Measurements from ENCODE around the gene RHOA. TPM values are rescaled to one million over a fixed set of nuclear protein-coding genes. Genes with fewer than 3 reads are reported as not detected.
"Not testable (repeated sequence)": the region's sequence is repeated elsewhere in the genome, so short reads cannot be mapped to it uniquely, and the experiment has no call there.

Gene RHOA
- total and polyA plus RNA-seq, 10 of the 15 experiments (the other 5 are each of a cell fraction or from before 2014, with no cell fraction given) = 246 to 1,049 (median 515) TPM

- peak; percentile 52 for ATAC-seq
- H3K27me3 ChIP-seq (replicated peaks in 1 of 2; ENCODE audit: control insufficient read depth in 2 of 2, insufficient read depth in 2 of 2, low read length in 1 of 2); H4K20me1 ChIP-seq (ENCODE audit: control insufficient read depth, insufficient read depth); DNase-seq (ENCODE audit: low read depth, low spot score); in situ Hi-C loops (cut with MboI); H2AFZ ChIP-seq (ENCODE audit: control insufficient read depth, low read depth, low read length); H3K9me3 ChIP-seq (replicated peaks; ENCODE audit: control insufficient read depth, insufficient read depth, low read length); FAIRE-seq: not testable (repeated sequence)
- peaks cover 16% of the 10 kb centered on the region for H3K4me1 ChIP-seq (ENCODE audit: control insufficient read depth, insufficient read depth, low read length)
- H3K27ac ChIP-seq (ENCODE audit: control insufficient read depth, insufficient read depth) = peak overlapping the region; percentile 96
- H3K4me3 ChIP-seq = peak overlapping the region; percentile 98
- peak overlapping the region; percentile 92 for H3K4me2 ChIP-seq (ENCODE audit: control insufficient read depth, insufficient read depth)
- TF ChIP-seq MXI1 (IDR thresholded peaks at IDR 0.05; ENCODE audit: low read depth, low read length) = peak; percentile 39; the same call in 1 of the 2 replicates
- peak in 1 of 2 experiments; percentile 76; a peak in 1 of 3 replicates for TF ChIP-seq EGR1 (IDR thresholded peaks at IDR 0.05; ENCODE audit: borderline replicate concordance in 1 of 2, low read depth in 2 of 2, low read length in 2 of 2)
- 0 out of 2 replicates have a peak, but pooled peaks have one; percentile 45 for TF ChIP-seq BACH1 (IDR thresholded peaks at IDR 0.05; ENCODE audit: borderline replicate concordance)
- TF ChIP-seq RUNX3 (IDR thresholded peaks at IDR 0.05; ENCODE audit: low read length) = peak; percentile 52; the same call in 1 of the 2 replicates
- 0 out of 2 replicates have a peak, but pooled peaks have one; percentile 3 for TF ChIP-seq TCF3 (IDR thresholded peaks at IDR 0.05; ENCODE audit: borderline replicate concordance, insufficient read depth, low read depth, low read length)
- TF ChIP-seq POLR2A (IDR thresholded peaks at IDR 0.05; ENCODE audit: low read depth, low read length) = 0 out of 2 replicates have a peak, but pooled peaks have one; percentile 2
- peak; percentile 65 for TF ChIP-seq NKRF (conservative IDR thresholded peaks at IDR 0.05)
- 0 out of 2 replicates have a peak, but pooled peaks have one; percentile 9 for TF ChIP-seq ATF7 (IDR thresholded peaks at IDR 0.05; ENCODE audit: low read depth)
- TF ChIP-seq IKZF2 (IDR thresholded peaks at IDR 0.05) = peak in 1 of 2 experiments; percentile 29; a peak in 3 of 4 replicates
- BruUV-seq (replicated peaks) = TSS peak; percentile 89
- ChIA-PET RAD21 (ENCODE audit: unreplicated experiment) (interaction anchor here (0.6 to 2.9 kb wide), 7 partner anchors 12 to 55 kb away, joined by 3 to 31 read pairs (median 3); partner anchors contain the start of gene USP4), POLR2A (interaction anchor here (0.6 to 4.2 kb wide), 7 partner anchors 8 to 917 kb away, joined by 3 to 40 read pairs (median 4); partner anchors contain the start of genes RHOA and USP4), SMC1A (ENCODE audit: uncharacterized antibody, unreplicated experiment) (interaction anchor here (0.9 to 5.0 kb wide), 6 partner anchors 14 to 59 kb away, joined by 3 to 34 read pairs (median 4); partner anchors contain the start of gene USP4), CTCF (interaction anchor here (1.0 to 4.1 kb wide), 5 partner anchors 13 to 91 kb away, joined by 3 to 32 read pairs (median 5); partner anchors contain the start of gene USP4)
- H3K79me2 ChIP-seq (ENCODE audit: control insufficient read depth, insufficient read depth, low read length) = peaks cover 27% of the 10 kb centered on the region
- peaks cover 7 to 28% of the 10 kb centered on the region in 2 experiments for H3K36me3 ChIP-seq (ENCODE audit: control insufficient read depth in 2 of 2, insufficient read depth in 2 of 2, low read length in 1 of 2)
- peak overlapping the region; percentile 94 for H3K9ac ChIP-seq (ENCODE audit: control insufficient read depth, insufficient read depth, low read length)
- WGBS (ENCODE audit: insufficient coverage, insufficient replicate concordance, low lambda C conversion rate, missing lambda C conversion rate) = under 1% methylated on average over 56 of the region's 63 CpGs
- intact Hi-C loops (cut with micrococcal nuclease; ENCODE audit: unreplicated experiment) = loop anchor here (1.0 to 5.0 kb wide), 2 partner anchors 17 to 50 kb away; partner anchors contain the start of gene USP4
Observed at GRCh38 chr3:49357443-49358216, 54.1 kb downstream of the RHOA start.

GRCh38 chr3:49357095-49357442 lies 54.7 kb downstream of the RHOA start:
- H3K9me3 ChIP-seq (replicated peaks; ENCODE audit: control insufficient read depth, insufficient read depth, low read length); H4K20me1 ChIP-seq (ENCODE audit: control insufficient read depth, insufficient read depth); FAIRE-seq; BruUV-seq (replicated peaks); H3K27me3 ChIP-seq (replicated peaks in 1 of 2; ENCODE audit: control insufficient read depth in 2 of 2, insufficient read depth in 2 of 2, low read length in 1 of 2); in situ Hi-C loops (cut with MboI); H2AFZ ChIP-seq (ENCODE audit: control insufficient read depth, low read depth, low read length); DNase-seq (ENCODE audit: low read depth, low spot score): not testable (repeated sequence)
- peaks cover 27% of the 10 kb centered on the region for H3K79me2 ChIP-seq (ENCODE audit: control insufficient read depth, insufficient read depth, low read length)
- H3K9ac ChIP-seq (ENCODE audit: control insufficient read depth, insufficient read depth, low read length) = peak overlapping the region; percentile 94
- peaks cover 7 to 26% of the 10 kb centered on the region in 2 experiments for H3K36me3 ChIP-seq (ENCODE audit: control insufficient read depth in 2 of 2, insufficient read depth in 2 of 2, low read length in 1 of 2)
- H3K27ac ChIP-seq (ENCODE audit: control insufficient read depth, insufficient read depth) = peak overlapping the region; percentile 96
- WGBS (ENCODE audit: insufficient coverage, insufficient replicate concordance, low lambda C conversion rate, missing lambda C conversion rate) = 4% methylated on average over 9 of the region's 10 CpGs
- POLR2A ChIA-PET = interaction anchor here (0.6 to 4.2 kb wide), 8 partner anchors 8 to 916 kb away, joined by 3 to 40 read pairs (median 4); partner anchors contain the start of gene USP4
- CTCF ChIA-PET = interaction anchor here (1.0 to 4.1 kb wide), 5 partner anchors 12 to 92 kb away, joined by 3 to 32 read pairs (median 5); partner anchors contain the start of gene USP4
- peak overlapping the region; percentile 98 for H3K4me3 ChIP-seq
- SMC1A ChIA-PET (ENCODE audit: uncharacterized antibody, unreplicated experiment) = interaction anchor here (0.9 to 5.0 kb wide), 6 partner anchors 13 to 59 kb away, joined by 3 to 34 read pairs (median 4); partner anchors contain the start of gene USP4
- intact Hi-C loops (cut with micrococcal nuclease; ENCODE audit: unreplicated experiment) = loop anchor here (5.0 kb wide), 1 partner anchor 50 kb away; no protein-coding TSS in a partner anchor
- peaks cover 22% of the 10 kb centered on the region for H3K4me1 ChIP-seq (ENCODE audit: control insufficient read depth, insufficient read depth, low read length)
- peak; percentile 37 for ATAC-seq
- RAD21 ChIA-PET (ENCODE audit: unreplicated experiment) = interaction anchor here (0.9 to 2.4 kb wide), 5 partner anchors 12 to 56 kb away, joined by 3 to 16 read pairs (median 3); partner anchors contain the start of gene USP4
- H3K4me2 ChIP-seq (ENCODE audit: control insufficient read depth, insufficient read depth) = peak overlapping the region; percentile 92
